Measurements from ENCODE around the gene ASZ1. TPM values are rescaled to one million over a fixed set of nuclear protein-coding genes. Genes with fewer than 3 reads are reported as not detected.

Gene ASZ1
- total RNA-seq, 1 experiment from 2014 or later = not detected

- H2BK120ac ChIP-seq (ENCODE audit: low read depth, low read length, poor library complexity, severe bottlenecking) = no peak overlapping the region
- H4K8ac ChIP-seq (replicated peaks; ENCODE audit: insufficient read length, low read depth, low read length) = no peak overlapping the region
- H2AK5ac ChIP-seq (ENCODE audit: insufficient read length, low read length) = no peak overlapping the region
- no peak overlapping the region for H3K56ac ChIP-seq (ENCODE audit: insufficient read length, low read depth, low read length)
- no peak for TF ChIP-seq CTCF (conservative IDR thresholded peaks at IDR 0.05)
- Mint-ChIP-seq H3K4me3 (no peak overlapping the region), H3K9me3 (peaks cover 5 to 12% of the 10 kb centered on the region in 2 experiments), H3K4me1 (peaks cover 10 to 17% of the 10 kb centered on the region in 2 experiments), H3K36me3 (ENCODE audit: insufficient read depth in 1 of 3, low read depth in 3 of 3) (peaks cover 0 to 10% (median 0%) of the 10 kb centered on the region in 3 experiments; a peak in 1 of 7 replicates), H3K27me3 (ENCODE audit: low read depth) (no peaks in the 10 kb centered on the region; the same call in 1 of the 2 replicates), H3K27ac (no peak overlapping the region)
- H3K27ac ChIP-seq (ENCODE audit: insufficient read length, low read depth, low read length) = no peak overlapping the region
- no peaks in the 10 kb centered on the region for H3K79me1 ChIP-seq (ENCODE audit: insufficient read depth, low read depth, low read length, poor library complexity, severe bottlenecking)
- no peaks in the 10 kb centered on the region for H3K9me3 ChIP-seq (ENCODE audit: control insufficient read depth, low read depth, low read length)
- H2BK20ac ChIP-seq (ENCODE audit: low read depth, low read length, poor library complexity, severe bottlenecking) = no peak overlapping the region
- no peaks in the 10 kb centered on the region for H3K23me2 ChIP-seq (ENCODE audit: insufficient read length, low read depth, low read length, poor library complexity, severe bottlenecking)
- H2BK12ac ChIP-seq (ENCODE audit: insufficient read length, low read depth, low read length) = no peak overlapping the region
- H3T11ph ChIP-seq (ENCODE audit: low read length) = no peak overlapping the region
- no peak overlapping the region for H2BK15ac ChIP-seq (ENCODE audit: low read depth, low read length)
- H4K91ac ChIP-seq (ENCODE audit: insufficient read length, low read depth, low read length) = no peak overlapping the region
- H3K9ac ChIP-seq (ENCODE audit: extremely low read depth, insufficient read length, low read length) = no peak overlapping the region
- H4K20me1 ChIP-seq (ENCODE audit: control insufficient read depth, insufficient read depth, insufficient read length) = no peaks in the 10 kb centered on the region
- no CpG with 5 or more reads among the region's 1 CpG for WGBS (ENCODE audit: extremely low coverage, insufficient read length, low lambda C conversion rate)
- no peak for DNase-seq
- no peak overlapping the region for H3K4me2 ChIP-seq (ENCODE audit: insufficient read depth, insufficient read length, low read length)
- H3K23ac ChIP-seq (ENCODE audit: insufficient read length, low read depth, low read length) = no peak overlapping the region
- no peak overlapping the region for H3K18ac ChIP-seq (ENCODE audit: insufficient read length, low read depth, low read length)
- H3K14ac ChIP-seq (ENCODE audit: insufficient read depth, low read length) = no peak overlapping the region
- H2BK5ac ChIP-seq (ENCODE audit: insufficient read length, low read length) = no peak overlapping the region
- no peak overlapping the region for H2AFZ ChIP-seq (ENCODE audit: low read length)
- H3K4ac ChIP-seq (ENCODE audit: low read depth, low read length) = no peak overlapping the region
- H3K79me2 ChIP-seq (ENCODE audit: insufficient read depth, low read length) = no peaks in the 10 kb centered on the region
- no peaks in the 10 kb centered on the region for H3K27me3 ChIP-seq (ENCODE audit: insufficient read depth, low read length)
- H4K5ac ChIP-seq (ENCODE audit: insufficient read length, low read depth, low read length) = no peak overlapping the region
- H3K4me1 ChIP-seq (ENCODE audit: insufficient read depth, low read length) = no peaks in the 10 kb centered on the region
Measured at GRCh38 chr7:117393781-117394180, 33.5 kb downstream of the ASZ1 start.
